ENCODE results near the gene NEK2.
"Not testable (repeated sequence)": the region's sequence is repeated elsewhere in the genome, so short reads cannot be mapped to it uniquely, and the experiment has no call there.

The NEK2 gene

DNA sequence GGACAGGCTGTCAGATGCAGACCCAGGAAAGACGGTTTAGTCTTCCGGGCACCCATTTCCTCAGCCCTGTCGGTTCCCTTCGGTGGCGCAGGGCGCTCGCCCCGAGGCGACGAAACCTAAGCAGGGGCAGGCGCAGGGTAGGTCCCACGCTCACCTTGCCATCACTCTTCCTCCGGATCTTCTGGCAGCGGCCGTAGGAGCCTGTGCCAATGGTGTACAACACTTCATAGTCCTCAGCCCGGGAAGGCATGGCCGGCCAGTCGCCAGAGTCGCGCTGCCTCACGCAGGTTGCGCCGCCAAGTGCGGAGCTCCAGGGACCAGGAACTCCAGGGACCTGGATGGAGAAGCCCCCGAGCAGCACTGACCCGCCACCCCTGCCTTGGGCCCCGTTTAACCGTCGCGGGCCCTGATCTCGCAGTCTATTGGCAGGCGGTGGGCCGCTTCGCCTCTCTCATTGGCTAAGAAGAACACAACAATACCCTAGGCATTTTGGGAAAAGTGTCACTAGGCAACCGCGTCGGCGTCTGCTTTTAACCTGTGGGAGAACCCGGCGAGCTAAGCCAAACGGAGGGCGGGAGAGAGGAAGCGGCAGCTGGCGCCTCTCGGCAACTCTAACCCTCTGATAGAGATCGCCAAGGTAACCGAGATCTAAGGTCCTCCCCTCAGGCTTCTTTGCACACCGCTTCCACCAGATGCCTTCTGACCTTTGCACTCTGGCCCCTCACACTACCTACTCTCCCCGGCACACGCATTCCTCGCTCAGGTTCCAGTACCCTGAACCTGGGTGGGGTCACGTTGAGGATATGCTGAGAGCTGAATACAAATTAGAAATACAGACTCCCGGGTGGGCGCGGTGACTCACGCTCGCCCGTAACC, at the start of gene NEK2:
Gene NEK2, minus strand, starts transcription at position 392 of the 876 bp plus-strand sequence. Its CDS starts 142 bp downstream, at position 250.
- DNase-seq (ENCODE audit: low read depth): peak; percentile 65

DNA sequence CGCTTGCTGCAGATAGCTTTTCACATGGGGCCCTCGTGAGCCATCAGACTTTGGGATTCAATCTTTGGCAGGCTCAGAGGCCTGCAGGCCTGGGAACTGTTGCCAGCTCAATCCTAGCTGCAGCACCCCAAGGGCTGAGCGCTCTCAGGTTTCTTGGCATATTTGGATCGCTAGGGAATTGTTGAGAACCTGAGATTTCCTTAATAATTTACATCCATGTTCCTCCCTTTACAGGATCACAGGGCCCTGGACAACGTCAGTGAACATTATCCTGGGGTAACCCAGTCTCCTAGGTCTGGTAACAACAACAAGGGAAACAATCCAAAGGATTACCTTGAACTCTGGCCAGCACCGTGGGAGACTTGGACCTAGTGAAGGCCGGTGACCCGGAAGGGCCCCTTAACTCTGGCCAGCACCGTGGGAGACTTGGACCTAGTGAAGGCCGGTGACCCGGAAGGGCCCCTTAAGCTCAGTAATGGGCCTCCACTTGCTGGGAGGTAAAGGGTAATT, 49.3 kb upstream of the NEK2 start:
- DNase-seq (ENCODE audit: low read depth): no peak

- DNase-seq (ENCODE audit: low read depth): no peak
Measured at GRCh38 chr1:211723273-211723672, 47.9 kb upstream of the NEK2 start.

DNA sequence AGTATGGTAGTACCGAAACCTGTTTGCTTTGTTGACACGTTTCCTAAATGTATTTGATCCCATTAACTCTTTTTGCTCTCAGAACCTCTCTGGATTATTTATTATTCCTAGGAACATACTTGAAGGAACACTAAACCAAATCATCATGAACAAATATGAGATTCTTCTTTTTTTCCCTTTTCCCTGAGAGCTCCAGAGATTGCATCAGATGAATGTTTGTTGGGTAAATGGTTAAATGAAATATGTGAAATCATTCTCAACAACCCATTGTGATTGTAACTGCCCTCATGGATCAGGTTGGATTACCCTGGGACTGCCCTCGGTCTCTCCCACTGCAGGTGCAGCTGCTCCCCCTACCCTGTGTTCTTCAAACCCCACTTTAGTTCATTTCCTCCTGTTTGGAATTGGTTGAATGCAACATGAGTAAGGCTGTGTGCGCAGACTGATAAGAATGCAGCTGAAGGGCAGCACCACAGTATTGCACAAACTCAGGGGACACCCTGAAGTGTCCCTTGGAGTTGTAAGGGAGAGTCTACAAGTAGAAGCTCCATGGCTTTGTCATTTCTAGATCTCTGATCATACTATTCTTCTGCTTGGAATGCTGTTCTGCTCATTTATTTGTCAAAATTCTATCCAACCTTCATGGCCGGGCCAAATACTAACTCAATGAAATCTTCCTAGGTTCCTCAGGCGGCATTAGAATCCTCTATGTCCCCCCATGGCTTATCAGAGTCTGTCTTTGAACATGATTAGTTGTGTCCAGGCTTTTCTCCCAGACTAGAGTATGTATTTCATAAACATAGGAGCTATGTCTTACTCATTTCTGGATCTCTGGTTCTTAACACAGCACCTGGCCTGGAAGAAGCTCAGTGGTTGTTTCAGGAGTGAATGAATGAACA, 47.1 kb upstream of the NEK2 start:
- DNase-seq (ENCODE audit: low read depth): no peak

- not testable (repeated sequence) for DNase-seq (ENCODE audit: low read depth)
Measured at GRCh38 chr1:211716555-211716954, 41.1 kb upstream of the NEK2 start.

- no peak for DNase-seq (ENCODE audit: low read depth)
Measured at GRCh38 chr1:211715971-211716370, 40.5 kb upstream of the NEK2 start.

- DNase-seq (ENCODE audit: low read depth): no peak
Measured at GRCh38 chr1:211714154-211714553, 38.7 kb upstream of the NEK2 start.

GRCh38 chr1:211713231-211713630, 37.8 kb upstream of the NEK2 start:
- no peak for DNase-seq (ENCODE audit: low read depth)

DNA sequence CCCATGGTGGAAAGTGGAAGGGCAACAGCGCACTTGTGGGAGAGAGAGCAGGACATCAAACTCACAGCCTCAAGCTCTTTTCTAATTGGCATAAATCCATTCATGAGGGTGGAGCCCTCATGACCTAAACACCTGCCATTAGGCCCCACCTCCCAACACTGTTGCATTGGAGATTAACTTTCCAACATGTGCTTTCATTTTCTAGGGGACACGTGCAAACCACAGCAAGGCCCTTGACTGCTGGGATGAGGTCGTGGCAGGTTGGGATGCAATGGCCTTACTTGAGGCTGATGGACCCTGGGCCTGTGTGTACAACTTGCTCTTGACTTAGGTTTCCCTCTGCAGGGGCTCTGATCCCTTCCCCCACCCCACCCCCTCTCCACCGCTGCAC, 35.9 kb upstream of the NEK2 start:
- no peak for DNase-seq (ENCODE audit: low read depth)

DNA sequence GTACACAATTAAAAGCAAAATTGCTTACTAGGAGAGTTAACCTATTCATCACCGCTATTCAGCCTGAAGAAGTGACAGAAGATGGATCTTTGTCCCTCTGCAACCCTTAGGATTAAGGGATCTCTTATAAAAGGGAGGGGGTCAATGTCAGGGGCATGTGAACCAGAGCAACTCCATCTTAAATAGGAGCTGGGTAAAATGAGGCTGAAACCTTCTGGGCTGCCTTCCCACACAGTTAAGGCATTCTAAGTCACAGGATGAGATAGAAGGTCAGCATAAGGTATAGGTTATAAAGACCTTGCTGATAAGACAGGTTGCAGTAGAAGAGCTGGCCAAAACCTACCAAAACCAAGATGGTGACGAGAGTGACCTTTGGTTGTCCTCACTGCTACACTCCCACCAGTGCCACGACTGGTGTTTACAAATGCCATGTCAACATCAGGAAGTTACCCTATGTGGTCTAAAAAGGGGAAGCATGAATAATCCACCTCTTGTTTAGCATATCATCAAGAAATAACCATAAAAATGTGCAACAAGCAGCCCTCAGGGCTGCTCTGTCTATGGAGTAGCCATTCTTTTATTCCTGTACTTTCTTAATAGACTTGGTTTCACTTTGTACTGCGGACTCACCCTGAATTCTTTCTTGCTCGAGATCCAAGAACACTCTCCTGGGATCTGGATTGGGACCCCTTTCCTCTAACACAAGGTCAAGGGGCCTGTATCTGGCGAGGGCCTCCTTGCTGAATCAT, 35.3 kb upstream of the NEK2 start:
- no peak for DNase-seq (ENCODE audit: low read depth)

- DNase-seq (ENCODE audit: low read depth): no peak
Measured at GRCh38 chr1:211708926-211709325, 33.5 kb upstream of the NEK2 start.

- no peak for DNase-seq (ENCODE audit: low read depth)
Measured at GRCh38 chr1:211708006-211708405, 32.6 kb upstream of the NEK2 start.

DNA sequence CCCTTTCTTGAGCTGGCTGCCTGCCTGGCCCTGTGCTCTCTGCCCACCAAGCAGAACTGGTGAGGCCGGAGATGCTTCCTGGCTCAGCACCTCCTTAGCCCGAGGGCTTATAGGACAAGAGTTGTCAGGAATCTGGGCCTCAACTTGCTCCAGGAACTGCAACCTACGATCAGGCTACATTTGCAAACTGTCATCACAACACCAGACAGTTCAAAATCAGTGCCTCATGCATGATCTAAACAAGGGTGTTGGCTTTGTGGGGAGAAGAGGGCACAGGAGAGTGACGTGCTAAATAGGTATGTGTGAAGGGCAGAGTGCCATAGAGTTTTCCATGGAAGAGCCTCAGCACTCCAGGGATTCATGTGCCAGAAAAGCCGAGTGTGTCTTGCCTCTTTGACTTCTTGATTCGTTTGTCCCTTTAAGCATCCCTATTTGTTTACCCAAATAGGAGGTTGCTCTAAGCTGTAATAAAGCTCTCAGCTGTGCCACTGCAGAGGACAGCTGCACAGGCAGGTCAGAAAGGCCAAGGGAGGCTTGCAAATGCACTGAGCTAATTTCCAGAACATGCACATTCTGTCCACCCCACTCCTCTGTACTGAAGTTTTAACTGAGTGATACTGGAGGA, 30.2 kb upstream of the NEK2 start:
- no peak for DNase-seq (ENCODE audit: low read depth)

DNA sequence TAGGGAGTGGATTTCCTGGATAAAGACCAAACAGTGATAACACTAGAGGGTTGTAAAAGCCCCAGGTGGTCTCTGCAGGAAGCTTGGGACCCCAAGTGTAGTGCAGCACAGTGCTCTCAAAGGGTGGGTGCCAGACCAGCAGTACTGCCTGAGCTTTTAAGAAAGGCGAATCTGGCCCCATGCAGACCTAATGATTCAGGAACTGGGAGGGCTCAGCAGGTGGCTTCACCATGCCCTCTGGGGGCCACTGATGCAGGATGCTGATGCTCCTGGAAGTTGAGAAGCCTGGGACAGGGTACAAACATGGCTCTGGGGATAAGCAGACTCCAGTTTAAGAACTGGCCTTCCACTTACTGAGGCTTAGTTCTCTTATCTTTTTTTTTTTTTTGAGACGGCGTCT, 29.1 kb upstream of the NEK2 start:
- DNase-seq (ENCODE audit: low read depth): no peak

- DNase-seq (ENCODE audit: low read depth): no peak
Measured at GRCh38 chr1:211703812-211704537, 28.6 kb upstream of the NEK2 start.

GRCh38 chr1:211701733-211702132, 26.3 kb upstream of the NEK2 start:
- no peak for DNase-seq (ENCODE audit: low read depth)

- no peak for DNase-seq (ENCODE audit: low read depth)
Measured at GRCh38 chr1:211699059-211699458, 23.6 kb upstream of the NEK2 start.

GRCh38 chr1:211698161-211699026, 23.0 kb upstream of the NEK2 start:
- peak; percentile 63 for DNase-seq (ENCODE audit: low read depth)

GRCh38 chr1:211697356-211697755, 21.9 kb upstream of the NEK2 start:
- no peak for DNase-seq (ENCODE audit: low read depth)
